ENCODE results near the gene PSG2.
"Not testable (repeated sequence)": the region's sequence is repeated elsewhere in the genome, so short reads cannot be mapped to it uniquely, and the experiment has no call there.

The PSG2 gene

GRCh38 chr19:43026369-43026768 is 56.1 kb downstream of the PSG2 start, which contains the start of gene PSG11:
Gene PSG11, minus strand, starts transcription at chr19:43026469. Its CDS starts 97 bp downstream, at chr19:43026372.
- H3K9me3 ChIP-seq (ENCODE audit: low read length); H3K27me3 ChIP-seq (ENCODE audit: control insufficient read depth in 1 of 2, insufficient read depth in 2 of 2, low read length in 2 of 2); H3K4me1 ChIP-seq (ENCODE audit: insufficient read depth, low read length); H3K4me3 ChIP-seq (ENCODE audit: low read depth in 1 of 2, low read length in 2 of 2); H3K36me3 ChIP-seq (ENCODE audit: insufficient read depth, low read length); H3K27ac ChIP-seq (ENCODE audit: low read depth, low read length); H3K9ac ChIP-seq (ENCODE audit: low read length): not testable (repeated sequence)

- H3K27ac ChIP-seq (ENCODE audit: low read depth, low read length); H3K27me3 ChIP-seq (ENCODE audit: control insufficient read depth in 1 of 2, insufficient read depth in 2 of 2, low read length in 2 of 2); H3K4me3 ChIP-seq (ENCODE audit: low read depth in 1 of 2, low read length in 2 of 2); H3K36me3 ChIP-seq (ENCODE audit: insufficient read depth, low read length); H3K4me1 ChIP-seq (ENCODE audit: insufficient read depth, low read length); H3K9ac ChIP-seq (ENCODE audit: low read length); H3K9me3 ChIP-seq (ENCODE audit: low read length): not testable (repeated sequence)
These were observed 60.4 kb downstream of the PSG2 start for GRCh38 chr19:43022098-43022497.

GRCh38 chr19:43021629-43022028 is 60.9 kb downstream of the PSG2 start:
- not testable (repeated sequence) for H3K9me3 ChIP-seq (ENCODE audit: low read length); H3K4me3 ChIP-seq (ENCODE audit: low read depth in 1 of 2, low read length in 2 of 2); H3K27ac ChIP-seq (ENCODE audit: low read depth, low read length); H3K9ac ChIP-seq (ENCODE audit: low read length); H3K27me3 ChIP-seq (ENCODE audit: control insufficient read depth in 1 of 2, insufficient read depth in 2 of 2, low read length in 2 of 2); H3K4me1 ChIP-seq (ENCODE audit: insufficient read depth, low read length); H3K36me3 ChIP-seq (ENCODE audit: insufficient read depth, low read length)

GRCh38 chr19:43019588-43019987 is 62.9 kb downstream of the PSG2 start:
- not testable (repeated sequence) for H3K27ac ChIP-seq (ENCODE audit: low read depth, low read length); H3K9ac ChIP-seq (ENCODE audit: low read length); H3K4me3 ChIP-seq (ENCODE audit: low read depth in 1 of 2, low read length in 2 of 2); H3K27me3 ChIP-seq (ENCODE audit: control insufficient read depth in 1 of 2, insufficient read depth in 2 of 2, low read length in 2 of 2); H3K9me3 ChIP-seq (ENCODE audit: low read length); H3K36me3 ChIP-seq (ENCODE audit: insufficient read depth, low read length); H3K4me1 ChIP-seq (ENCODE audit: insufficient read depth, low read length)
